ENCODE results near the gene TRIM62. TPM values are rescaled to one million over a fixed set of nuclear protein-coding genes. Genes with fewer than 3 reads are reported as not detected.

Gene TRIM62
- 1.2 and 2.4 TPM in 2 replicates for total RNA-seq

- DNase-seq (ENCODE audit: low read depth in 2 of 2): peak; percentile 77 to 85
These were observed at the start of gene TRIM62 for GRCh38 chr1:33181921-33182341. TRIM62 (minus strand) TSS chr1:33182043; CDS start chr1:33181432, 611 bp downstream.

GRCh38 chr1:33231166-33231565 lies 49.3 kb upstream of the TRIM62 start:
- no peak for DNase-seq (ENCODE audit: low read depth in 2 of 2)

DNA sequence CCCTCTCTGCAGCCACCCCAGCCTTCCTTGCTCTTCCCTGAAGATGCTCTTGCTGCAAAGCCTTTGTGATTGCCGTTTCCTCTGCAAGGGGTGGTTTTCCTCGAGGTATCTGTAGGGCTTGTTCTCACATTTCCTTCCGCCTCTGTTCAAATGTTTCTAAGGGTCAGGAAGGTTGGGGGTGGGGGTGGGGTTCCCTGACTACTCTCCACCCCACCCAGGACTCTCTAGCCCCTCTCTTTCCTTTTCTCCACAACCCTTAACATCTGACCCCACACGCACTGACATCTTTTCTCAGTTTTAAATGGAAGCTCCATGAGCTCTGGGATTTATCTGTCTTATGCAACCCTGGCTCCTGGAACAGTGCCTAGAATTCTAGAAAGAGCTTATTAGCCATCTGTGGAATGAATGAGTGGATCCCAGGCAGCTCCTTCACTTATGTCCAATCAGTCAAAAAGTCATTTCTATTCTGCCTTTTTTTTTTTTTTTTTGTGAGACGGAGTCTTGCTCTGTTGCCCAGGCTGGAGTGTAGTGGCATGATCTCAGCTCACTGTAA lies 47.2 kb upstream of the TRIM62 start:
- DNase-seq (ENCODE audit: low read depth in 2 of 2): peak; percentile 36 to 60

DNA sequence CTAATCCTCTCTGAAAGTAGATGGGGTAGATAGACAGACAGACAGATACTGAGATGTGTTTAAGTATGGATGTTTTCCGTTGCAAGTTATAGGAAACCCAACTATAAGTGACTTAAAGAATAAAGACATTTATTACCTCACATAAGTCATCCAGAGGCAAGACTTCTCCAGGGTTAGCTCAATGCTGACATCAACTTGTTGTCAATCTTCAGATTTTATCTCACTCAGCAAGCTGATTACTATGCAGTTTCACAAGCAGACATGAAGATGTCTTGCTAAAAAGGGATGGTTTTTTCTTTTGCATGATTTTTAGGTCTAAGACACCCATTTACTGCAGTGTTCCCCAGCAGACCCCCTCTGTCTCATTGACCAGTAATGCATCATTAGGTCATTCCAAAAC lies 43.7 kb upstream of the TRIM62 start:
- DNase-seq (ENCODE audit: low read depth in 2 of 2): no peak

DNA sequence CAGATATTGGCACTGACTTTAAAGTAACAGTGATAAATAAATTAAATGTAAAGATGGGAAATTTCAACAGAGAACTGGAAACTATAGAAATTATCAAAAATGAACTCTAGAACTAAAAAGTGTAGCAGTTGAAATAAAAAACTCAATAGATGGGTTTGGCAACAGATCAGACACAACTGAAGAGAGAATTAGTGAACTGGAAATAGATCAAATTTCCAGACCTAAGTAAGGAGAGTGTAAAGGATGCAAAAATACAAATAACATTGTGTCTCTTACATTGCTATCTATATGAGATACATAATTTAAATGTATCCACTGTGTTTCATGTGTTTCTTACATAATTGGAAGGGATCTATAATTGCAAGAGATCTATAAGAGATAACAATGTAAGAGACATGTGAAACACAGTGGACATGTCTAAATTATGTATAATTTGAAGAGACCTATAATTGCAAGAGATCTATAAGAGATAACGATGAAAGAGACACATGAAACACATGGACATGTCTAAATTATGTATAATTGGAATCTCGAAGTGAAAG lies 42.4 kb upstream of the TRIM62 start:
- no peak for DNase-seq (ENCODE audit: low read depth in 2 of 2)

DNA sequence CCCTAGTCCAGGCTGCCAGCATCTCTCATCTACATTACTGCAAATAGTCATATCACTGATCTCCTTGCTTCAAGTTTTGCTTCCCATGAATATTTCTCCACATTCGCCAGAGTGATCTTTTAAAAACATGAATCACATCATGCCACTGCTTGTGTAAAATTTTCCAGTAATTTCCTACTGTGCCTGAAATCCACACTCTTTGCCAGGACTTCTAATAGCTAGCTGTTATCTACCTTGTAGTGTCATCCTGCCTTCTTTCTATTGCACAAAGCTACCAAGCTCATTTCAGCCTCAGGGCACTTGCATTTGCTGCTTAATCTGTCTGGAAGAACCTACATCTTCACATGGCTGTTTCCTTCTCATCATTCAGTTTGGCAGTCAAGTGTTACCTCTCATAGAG lies 40.5 kb upstream of the TRIM62 start:
- DNase-seq (ENCODE audit: low read depth in 2 of 2): no peak

DNA sequence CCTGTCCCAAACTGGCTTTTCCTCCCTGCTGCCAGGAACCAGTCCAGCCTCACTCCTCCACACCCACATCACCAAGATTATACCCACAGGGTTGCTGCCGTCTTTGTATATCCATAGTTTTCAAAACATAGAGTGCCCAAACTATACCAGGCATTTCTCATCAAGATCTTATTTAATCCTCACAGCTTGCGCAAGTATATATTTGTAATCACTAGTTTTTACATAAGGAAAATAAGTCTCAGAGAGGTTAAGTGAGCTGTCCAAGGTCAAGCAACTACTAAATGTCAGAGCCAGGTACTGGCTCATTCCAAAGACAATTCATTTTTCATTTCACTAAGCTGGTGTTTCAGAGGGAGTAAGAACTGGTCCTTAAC lies 39.5 kb upstream of the TRIM62 start:
- no peak for DNase-seq (ENCODE audit: low read depth in 2 of 2)

DNA sequence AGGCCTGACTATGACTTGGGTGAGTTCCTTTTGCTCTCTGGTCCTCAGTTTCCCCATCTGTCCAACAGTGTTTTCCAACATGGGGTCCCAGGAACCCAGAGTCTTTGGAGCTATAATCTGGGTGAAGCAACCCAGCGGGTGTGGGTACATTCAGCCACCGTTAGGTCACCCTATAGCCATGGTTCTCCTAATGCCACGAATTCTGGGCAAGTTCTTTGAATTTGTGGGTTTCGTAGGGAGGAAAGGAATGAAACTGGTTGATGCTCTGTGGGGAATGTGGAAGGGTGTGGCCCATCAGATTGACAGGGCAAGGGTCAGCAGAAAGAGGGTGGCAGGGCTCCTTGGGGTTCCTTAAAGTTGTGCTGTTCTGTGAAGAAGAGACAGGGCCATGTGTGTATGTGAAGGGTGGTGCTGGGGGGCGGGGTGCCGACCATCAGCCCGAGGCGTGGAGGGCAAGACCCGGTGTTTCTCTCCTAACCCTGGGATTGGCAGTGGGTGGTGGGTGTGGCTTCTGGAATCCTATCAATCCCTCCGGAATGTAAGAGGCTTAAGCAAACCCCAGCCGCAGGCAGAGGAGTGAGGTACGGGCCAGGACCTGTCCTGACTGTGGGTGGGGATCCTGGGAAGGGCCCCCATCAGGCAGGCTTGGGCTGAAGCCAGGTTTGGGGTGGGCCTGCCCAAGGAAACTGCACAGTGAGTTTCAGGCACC lies 39.0 kb upstream of the TRIM62 start:
- DNase-seq (ENCODE audit: low read depth in 2 of 2): no peak

GRCh38 chr1:33219886-33220661 lies 38.2 kb upstream of the TRIM62 start:
- peak; percentile 13 to 24 for DNase-seq (ENCODE audit: low read depth in 2 of 2)

DNA sequence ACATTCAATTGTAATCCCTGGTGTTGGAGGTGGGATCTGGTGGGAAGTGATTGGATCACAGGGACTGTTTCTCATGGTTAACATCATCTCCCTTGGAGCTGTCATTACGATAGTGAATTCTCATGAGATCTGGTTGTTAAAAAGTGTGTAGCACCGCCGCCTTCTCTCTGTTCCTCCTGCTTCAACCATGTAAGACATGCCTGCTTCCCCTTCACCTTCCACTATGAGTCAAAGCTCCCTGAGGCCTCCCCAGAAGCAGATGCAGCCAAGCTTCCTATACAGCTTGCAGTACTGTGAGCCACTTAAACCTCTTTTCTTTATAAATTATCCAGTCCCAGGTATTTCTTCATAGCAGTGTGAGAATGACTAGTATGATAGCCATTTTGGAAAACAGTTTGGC lies 30.1 kb upstream of the TRIM62 start:
- DNase-seq (ENCODE audit: low read depth in 2 of 2): no peak

DNA sequence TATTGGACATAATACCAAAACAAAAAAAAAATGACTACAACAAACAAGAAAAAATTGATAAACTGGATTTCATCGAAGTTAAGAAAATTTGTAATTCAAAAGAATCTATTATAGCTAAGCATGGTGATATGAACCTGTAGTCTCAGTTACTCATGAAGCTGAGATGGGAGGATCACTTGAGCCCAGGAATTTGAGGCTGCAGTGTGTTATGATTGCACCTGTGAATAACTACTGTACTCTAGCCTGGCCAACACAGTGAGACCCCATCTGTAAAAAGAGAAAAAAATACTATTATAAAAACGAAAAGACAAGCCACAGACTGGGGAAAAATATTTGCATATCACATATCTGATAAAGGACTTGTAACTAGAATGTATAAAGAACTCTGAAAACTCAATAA lies 24.5 kb upstream of the TRIM62 start:
- DNase-seq (ENCODE audit: low read depth in 2 of 2): no peak

DNA sequence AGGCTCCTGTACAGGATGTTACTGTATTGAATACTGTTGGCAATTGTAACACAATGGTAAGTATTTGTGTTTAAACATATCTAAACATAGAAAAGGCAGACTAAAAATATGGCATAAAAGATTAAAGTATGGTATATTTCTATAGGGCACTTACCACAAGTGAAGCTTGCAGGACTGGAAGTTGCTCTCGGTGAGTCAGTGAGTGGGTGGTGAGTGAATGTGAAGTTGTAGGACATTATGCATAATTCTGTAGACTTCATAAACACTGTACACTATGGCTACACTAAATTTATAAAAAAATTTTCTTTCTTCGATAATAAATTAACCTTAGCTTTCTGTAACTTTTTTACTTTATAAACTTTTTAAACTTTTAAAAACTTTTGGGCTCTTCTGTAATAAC lies 13.7 kb upstream of the TRIM62 start:
- no peak for DNase-seq (ENCODE audit: low read depth in 2 of 2)

DNA sequence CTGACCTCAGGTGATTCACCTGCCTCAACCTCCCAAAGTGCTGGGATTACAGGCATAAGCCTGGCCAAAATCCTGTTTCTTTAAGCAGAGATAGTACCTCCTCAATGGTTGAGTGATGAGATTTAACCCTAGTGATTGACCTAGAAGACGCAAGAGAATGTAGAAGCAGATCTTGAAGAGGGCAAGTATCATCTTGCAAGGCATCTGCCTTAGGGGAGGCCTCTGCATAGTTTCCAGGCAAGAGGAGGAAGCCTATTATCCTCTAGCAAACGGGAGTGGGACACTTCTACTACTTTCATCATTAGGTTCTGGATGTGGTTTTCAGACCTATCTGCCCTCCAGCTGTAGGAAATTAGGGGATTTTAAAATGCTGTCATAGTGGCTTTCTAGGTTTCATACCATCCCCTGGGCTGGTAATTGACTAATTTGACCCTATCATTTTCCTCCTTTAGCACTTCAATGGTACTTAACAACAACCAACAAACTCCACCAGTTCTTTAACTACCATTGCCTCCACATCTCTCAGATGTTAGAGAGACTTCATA lies 10.0 kb upstream of the TRIM62 start:
- no peak for DNase-seq (ENCODE audit: low read depth in 2 of 2)

DNA sequence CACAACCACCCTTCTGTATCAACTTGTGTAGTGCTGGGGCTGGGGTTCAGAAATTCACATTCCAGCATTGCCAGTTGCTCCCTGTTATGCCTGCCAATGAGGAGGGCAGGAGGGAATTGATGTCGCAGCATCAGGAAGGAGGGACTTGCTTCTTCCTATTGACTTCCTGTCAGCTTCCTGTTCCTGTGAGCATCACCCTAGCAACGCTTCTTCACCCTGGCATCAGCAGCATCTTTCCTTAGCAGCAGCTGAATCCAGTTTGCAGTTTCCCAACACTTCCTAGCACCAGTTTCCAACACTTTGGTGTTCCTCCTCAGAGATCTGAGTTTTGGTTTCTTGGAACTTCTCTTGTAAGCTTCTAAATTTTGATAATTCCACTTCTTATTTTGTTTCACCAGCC lies 8.9 kb upstream of the TRIM62 start:
- no peak for DNase-seq (ENCODE audit: low read depth in 2 of 2)

GRCh38 chr1:33188572-33189275 lies 6.9 kb upstream of the TRIM62 start:
- no peak for DNase-seq (ENCODE audit: low read depth in 2 of 2)

DNA sequence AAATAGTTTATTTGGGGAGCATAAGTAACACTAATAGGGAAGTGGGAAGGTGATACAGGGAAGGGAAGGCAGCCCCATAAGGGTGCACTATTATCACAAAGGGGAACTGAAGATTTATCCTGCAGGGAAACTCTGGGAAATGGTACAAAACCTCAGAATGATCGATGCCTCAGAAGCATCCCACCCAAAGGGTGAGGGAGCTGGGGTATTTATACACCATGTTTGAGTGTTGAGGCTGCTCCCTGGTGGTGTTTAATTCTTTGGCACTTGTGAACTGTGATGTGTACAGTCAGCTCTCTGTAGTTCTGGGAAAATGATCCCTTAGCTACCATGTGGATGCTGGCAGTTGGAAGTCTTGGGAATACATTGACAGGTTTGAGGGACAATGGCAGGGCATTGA lies 5.1 kb upstream of the TRIM62 start:
- DNase-seq (ENCODE audit: low read depth in 2 of 2): no peak

GRCh38 chr1:33185541-33185940 lies 3.7 kb upstream of the TRIM62 start:
- DNase-seq (ENCODE audit: low read depth in 2 of 2): no peak

DNA sequence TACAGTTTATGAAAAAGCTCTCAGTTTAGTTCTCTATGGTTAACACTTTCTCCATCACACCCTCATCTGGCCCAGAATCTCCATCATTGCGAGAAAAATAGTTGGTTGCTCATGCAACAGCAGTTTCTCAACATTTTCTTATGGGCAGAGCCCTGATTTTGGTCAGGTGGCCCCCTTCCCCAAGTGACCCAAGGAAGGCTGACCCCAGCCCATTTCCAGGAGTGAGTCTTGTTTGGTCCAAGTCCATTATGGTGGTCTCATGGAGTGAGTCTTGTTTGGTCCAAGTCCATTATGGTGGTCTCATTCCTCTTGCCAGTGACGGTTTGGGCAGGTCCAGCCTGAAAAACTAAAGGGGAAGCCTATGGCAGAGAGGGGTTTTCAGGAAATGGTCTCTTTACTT lies 1.5 kb upstream of the TRIM62 start:
- DNase-seq (ENCODE audit: low read depth in 2 of 2): no peak

DNA sequence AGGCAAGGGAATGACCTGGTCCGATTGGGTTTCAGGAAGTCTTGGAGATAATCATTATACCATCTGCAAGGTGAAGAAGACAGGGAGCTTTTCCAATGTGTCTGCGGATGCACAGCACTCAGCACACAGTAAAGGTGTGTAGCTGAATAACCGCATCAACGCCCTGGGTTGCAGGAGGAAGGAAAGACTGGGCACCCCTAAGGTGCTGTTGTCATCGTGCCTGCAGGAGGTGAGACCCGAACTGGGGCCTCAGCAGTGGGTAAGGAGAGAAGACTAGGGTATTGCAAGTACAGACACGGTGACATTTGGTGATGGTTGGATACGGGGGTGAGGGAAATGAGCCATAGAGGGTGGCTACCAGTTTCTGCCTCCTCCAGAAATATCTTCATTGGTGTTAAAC lies 1.1 kb upstream of the TRIM62 start:
- no peak for DNase-seq (ENCODE audit: low read depth in 2 of 2)

DNA sequence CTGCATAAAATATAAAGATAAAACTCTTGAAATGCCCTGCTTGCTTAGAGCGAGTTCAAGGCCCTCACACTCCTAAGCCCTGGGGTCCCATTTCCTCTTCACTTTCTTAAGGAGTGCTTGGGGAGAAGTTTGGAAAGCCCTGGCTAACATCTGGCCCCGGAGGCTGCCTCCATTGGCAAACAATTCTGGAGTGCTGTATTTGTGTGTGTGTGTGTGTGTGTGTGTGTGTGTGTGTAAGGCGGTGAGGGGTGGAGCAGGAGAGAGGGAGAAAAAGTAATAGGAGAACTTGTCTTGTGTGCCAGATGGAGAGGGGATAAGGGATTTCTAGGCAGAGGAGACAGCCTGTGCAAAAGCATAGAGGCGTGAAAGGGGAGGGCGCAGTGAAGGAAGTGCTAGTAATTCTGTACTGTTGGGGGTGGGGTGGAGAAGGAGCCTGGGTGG lies 578 bp upstream of the TRIM62 start:
- DNase-seq (ENCODE audit: low read depth in 2 of 2): no peak

Measured in lung microvascular endothelial cell (primary cell).